ENCODE results near the gene VPS4B.
A peak's percentile ranks its signal among the peaks of the same experiment; 100 is the strongest.

VPS4B gene

GRCh38 chr18:63427558-63427957 is 5.3 kb upstream of the VPS4B start:
- DNase-seq: no peak

- peak; percentile 73 for DNase-seq
Observed at GRCh38 chr18:63422864-63423304, 608 bp upstream of the VPS4B start.

- no peak for DNase-seq
Observed at GRCh38 chr18:63421514-63421913, 762 bp downstream of the VPS4B start.

GRCh38 chr18:63412953-63413352 is 9.3 kb downstream of the VPS4B start:
- no peak for DNase-seq

- DNase-seq: no peak
Observed at GRCh38 chr18:63410792-63411191, 11.5 kb downstream of the VPS4B start.

- DNase-seq: no peak
Observed at GRCh38 chr18:63409301-63409700, 13.0 kb downstream of the VPS4B start.

- no peak for DNase-seq
Observed at GRCh38 chr18:63407734-63408133, 14.5 kb downstream of the VPS4B start.

GRCh38 chr18:63405986-63406385 is 16.3 kb downstream of the VPS4B start:
- no peak for DNase-seq

- DNase-seq: no peak
Observed at GRCh38 chr18:63402246-63403162, 19.8 kb downstream of the VPS4B start.

- no peak for DNase-seq
Observed at GRCh38 chr18:63399300-63399699, 23.0 kb downstream of the VPS4B start.

GRCh38 chr18:63397349-63397748 is 24.9 kb downstream of the VPS4B start:
- no peak for DNase-seq

- no peak for DNase-seq
Observed at GRCh38 chr18:63395503-63395902, 26.8 kb downstream of the VPS4B start.

GRCh38 chr18:63394954-63395353 is 27.3 kb downstream of the VPS4B start:
- no peak for DNase-seq

- no peak for DNase-seq
Observed at GRCh38 chr18:63387861-63388260, 34.4 kb downstream of the VPS4B start.

- DNase-seq: no peak
Observed at GRCh38 chr18:63382843-63383242, 39.4 kb downstream of the VPS4B start.

GRCh38 chr18:63379639-63379962 is 42.7 kb downstream of the VPS4B start:
- no peak for DNase-seq

GRCh38 chr18:63378919-63379638 is 43.2 kb downstream of the VPS4B start:
- no peak for DNase-seq

GRCh38 chr18:63377275-63377980 is 44.8 kb downstream of the VPS4B start:
- no peak for DNase-seq

- no peak for DNase-seq
Observed at GRCh38 chr18:63376538-63376937, 45.7 kb downstream of the VPS4B start.

GRCh38 chr18:63374540-63374939 is 47.7 kb downstream of the VPS4B start:
- no peak for DNase-seq

GRCh38 chr18:63373161-63373560 is 49.1 kb downstream of the VPS4B start:
- no peak for DNase-seq

- no peak for DNase-seq
Observed at GRCh38 chr18:63368611-63369010, 53.7 kb downstream of the VPS4B start.
